Liver (tissue), 9 donors: ENCODE results near the gene CLCF1. TPM values are rescaled to one million over a fixed set of nuclear protein-coding genes. Genes with fewer than 3 reads are reported as not detected.
"Not testable (repeated sequence)": the region's sequence is repeated elsewhere in the genome, so short reads cannot be mapped to it uniquely, and the experiment has no call there.

Source experiments
- DNase-seq: peaks from one replicate; pipeline ENCODE4 v3.0.0-alpha.2; 2017; ENCODE audit warnings: low spot score
- H3K27ac ChIP-seq, 2 donors: one replicate each; pipeline ENCODE4 v1.7.0; 2013; ENCODE audit warnings: inconsistent platforms in 2 of 2, low read length in 2 of 2, control low read depth in 1 of 2, low read depth in 1 of 2, mild to moderate bottlenecking in 1 of 2
- H3K27me3 ChIP-seq, 4 donors: one replicate each; pipeline versions ENCODE4 v1.6.1 to v1.7.0; 2013; ENCODE audit warnings: low read length in 3 of 4, inconsistent platforms in 1 of 4, mild to moderate bottlenecking in 1 of 4, moderate library complexity in 1 of 4; ENCODE audit not compliant: control insufficient read depth in 4 of 4, insufficient read depth in 4 of 4
- H3K36me3 ChIP-seq, 4 donors: one replicate each; pipeline versions ENCODE4 v1.6.1 to v1.7.0; 2013; ENCODE audit warnings: low read length in 3 of 4, mild to moderate bottlenecking in 3 of 4, low read depth in 1 of 4, moderate library complexity in 1 of 4; ENCODE audit not compliant: control insufficient read depth in 4 of 4, insufficient read depth in 3 of 4
- H3K4me1 ChIP-seq, 4 donors: one replicate each; pipeline versions ENCODE4 v1.6.1 to v1.7.0; 2013; ENCODE audit warnings: low read length in 3 of 4, mild to moderate bottlenecking in 3 of 4, moderate library complexity in 1 of 4; ENCODE audit not compliant: control insufficient read depth in 4 of 4, insufficient read depth in 4 of 4
- H3K4me3 ChIP-seq, 3 donors: one replicate each; pipeline versions ENCODE4 v1.6.1 to v1.7.0; 2013; ENCODE audit warnings: low read length in 3 of 3, control low read depth in 1 of 3, low read depth in 1 of 3, mild to moderate bottlenecking in 1 of 3
- H3K9ac ChIP-seq, 2 donors: one replicate each; pipeline ENCODE4 v1.7.0; 2013; ENCODE audit warnings: low read length in 2 of 2, mild to moderate bottlenecking in 2 of 2, moderate library complexity in 2 of 2, control low read depth in 1 of 2, low read depth in 1 of 2
- H3K9me3 ChIP-seq, 4 donors: one replicate each; pipeline versions ENCODE4 v1.6.1 to v1.7.0; 2013; ENCODE audit warnings: low read length in 3 of 4; ENCODE audit not compliant: control insufficient read depth in 4 of 4
- ATF3 ChIP-seq: IDR thresholded peaks from 2 replicates; pipeline ENCODE4 v1.6.1; 2016; ENCODE audit warnings: antibody characterized with exemption
- EGR1 ChIP-seq, 2 donors: IDR thresholded peaks; 2 replicates each; pipeline ENCODE4 v1.6.1; 2016 to 2018; ENCODE audit warnings: antibody characterized with exemption in 2 of 2, low read depth in 2 of 2
- FOXA1 ChIP-seq: IDR thresholded peaks from 2 replicates; pipeline ENCODE4 v1.6.1; 2016; ENCODE audit warnings: antibody characterized with exemption
- FOXA2 ChIP-seq: IDR thresholded peaks from 2 replicates; pipeline ENCODE4 v1.6.1; 2016; ENCODE audit warnings: antibody characterized with exemption
- HNF4A ChIP-seq, 2 donors: conservative IDR thresholded peaks; 2 replicates each; pipeline ENCODE4 v1.6.1; 2016; ENCODE audit warnings: antibody characterized with exemption in 2 of 2, mild to moderate bottlenecking in 2 of 2
- JUND ChIP-seq, 2 donors: IDR thresholded peaks; 2 replicates each; pipeline ENCODE4 v1.6.1; 2016; ENCODE audit warnings: antibody characterized with exemption in 2 of 2
- MAX ChIP-seq: IDR thresholded peaks from 2 replicates; pipeline ENCODE4 v1.6.1; 2016; ENCODE audit warnings: antibody characterized with exemption
- RAD21 ChIP-seq, 2 donors: IDR thresholded peaks; 2 replicates each; pipeline ENCODE4 v1.6.1; 2016; ENCODE audit warnings: antibody characterized with exemption in 2 of 2, mild to moderate bottlenecking in 2 of 2
- REST ChIP-seq: IDR thresholded peaks from 2 replicates; pipeline ENCODE4 v1.6.1; 2016; ENCODE audit warnings: antibody characterized with exemption, mild to moderate bottlenecking
- RXRA ChIP-seq, 2 donors: IDR thresholded peaks; 2 replicates each; pipeline ENCODE4 v1.6.1; 2017 to 2018; ENCODE audit warnings: antibody characterized with exemption in 2 of 2, mild to moderate bottlenecking in 1 of 2
- SP1 ChIP-seq: IDR thresholded peaks from 2 replicates; pipeline ENCODE4 v1.6.1; 2018; ENCODE audit warnings: antibody characterized with exemption, mild to moderate bottlenecking
- YY1 ChIP-seq: IDR thresholded peaks from 2 replicates; pipeline ENCODE4 v1.6.1; 2016; ENCODE audit warnings: antibody characterized with exemption, mild to moderate bottlenecking
- WGBS: extraction: QIAGEN DNeasy Blood & Tissue Kit; methylation state at CpG from one replicate; pipeline ENCODE4 v1.1.7; 2013; 5-methylcytosine and 5-hydroxymethylcytosine counted together
- polyA plus RNA-seq, 2 donors: library from polyadenylated mRNA; stranded (reverse) in 1 of 2; unstranded in 1 of 2; fragments of 200-250 nt in 1 of 2; fragments of >200 nt in 1 of 2; fragmentation: Nextera tagmentation in 1 of 2; extraction: Ambion mirVana in 1 of 2; gene quantifications; one replicate each; pipeline versions ENCODE4 v1.2.1 to v1.2.3, GENCODE V29; 2013 to 2015
- total RNA-seq, 2 donors: library from RNA; depleted of rRNA; stranded (reverse); fragments of >200 nt; gene quantifications; one replicate each; pipeline ENCODE4 v1.2.3, GENCODE V29; 2014
- donor health status: healthy.
- donor health status: healthy.
- donor health status: healthy.
- donor health status: healthy.
- donor health status: healthy.

The CLCF1 gene
- total and polyA plus RNA-seq, 4 donors: 0.14 to 1.8 (median 0.20) TPM

- Histone ChIP-seq H3K9me3 (no peaks in the 10 kb centered on the region), H3K4me3 (peak overlapping the region in 1 of 3 donors; percentile 22), H3K27ac (peak overlapping the region; percentile 20 to 59), H3K9ac (no peak overlapping the region), H3K27me3 (no peaks in the 10 kb centered on the region), H3K36me3 (no peaks in the 10 kb centered on the region), H3K4me1 (peaks cover 11 to 23% (median 17%) of the 10 kb centered on the region in 4 donors)
- no peak for DNase-seq
- TF ChIP-seq EGR1 (IDR thresholded peaks at IDR 0.05; ENCODE audit: low read depth in 2 of 2) (peak in 1 of 2 donors; percentile 22), RXRA (IDR thresholded peaks at IDR 0.05) (no peak)
- 74% methylated on average over 13 of the region's 13 CpGs for WGBS
Observed at GRCh38 chr11:67404515-67405195, 31.3 kb upstream of the CLCF1 start.

- H3K4me1 ChIP-seq: peaks cover 11 to 29% (median 19%) of the 10 kb centered on the region in 4 donors
- H3K36me3 ChIP-seq: peaks cover 5 to 15% (median 11%) of the 10 kb centered on the region in 4 donors
- not testable (repeated sequence) for H3K9me3 ChIP-seq, DNase-seq, H3K4me3 ChIP-seq, H3K27me3 ChIP-seq, H3K9ac ChIP-seq
- 96% methylated on average over 9 of the region's 9 CpGs for WGBS
- H3K27ac ChIP-seq: peak overlapping the region in 1 of 2 donors; percentile 5
Observed at GRCh38 chr11:67403085-67403484, 29.7 kb upstream of the CLCF1 start.

GRCh38 chr11:67402192-67402839 lies 28.9 kb upstream of the CLCF1 start:
- peak overlapping the region; percentile 82 to 84 for H3K27ac ChIP-seq
- WGBS: 57% methylated on average over 19 of the region's 19 CpGs
- H3K9me3 ChIP-seq, DNase-seq, H3K27me3 ChIP-seq: not testable (repeated sequence)
- TF ChIP-seq RXRA (IDR thresholded peaks at IDR 0.05) (peak in 1 of 2 donors; percentile 18), REST (peak; percentile 16)
- H3K9ac ChIP-seq: peak overlapping the region in 1 of 2 donors; percentile 74
- H3K4me3 ChIP-seq: peak overlapping the region; percentile 16 to 54 (median 23)
- H3K4me1 ChIP-seq: peaks cover 11 to 32% (median 19%) of the 10 kb centered on the region in 4 donors
- H3K36me3 ChIP-seq: peaks cover 9 to 22% (median 18%) of the 10 kb centered on the region in 4 donors

GRCh38 chr11:67401495-67402191 lies 28.2 kb upstream of the CLCF1 start, which contains the start of gene PPP1CA:
PPP1CA (minus strand) TSS chr11:67401858; CDS start chr11:67401782, 76 bp downstream.
- H3K27ac ChIP-seq: peak within 1 kb of the TSS; percentile 89 to 90
- peak within 1 kb of the TSS; percentile 75 to 95 (median 89) for H3K4me3 ChIP-seq
- H3K27me3 ChIP-seq: no peaks in the 10 kb centered on the region
- H3K36me3 ChIP-seq: peaks cover 11 to 24% (median 19%) of the 10 kb centered on the region in 4 donors
- H3K4me1 ChIP-seq: peaks cover 11 to 33% (median 19%) of the 10 kb centered on the region in 4 donors
- H3K9me3 ChIP-seq: no peaks in the 10 kb centered on the region
- H3K9ac ChIP-seq: peak within 1 kb of the TSS; percentile 86 to 87
- WGBS: under 1% methylated on average over 73 of the region's 73 CpGs
- DNase-seq: peak; percentile 97
- TF ChIP-seq EGR1 (IDR thresholded peaks at IDR 0.05; ENCODE audit: low read depth in 2 of 2): no peak
- TF ChIP-seq MAX: no peak
- no peak for TF ChIP-seq ATF3
- peak; percentile 28 for TF ChIP-seq YY1
- no peak for TF ChIP-seq FOXA1
- no peak for TF ChIP-seq JUND (IDR thresholded peaks at IDR 0.05)
- no peak for TF ChIP-seq FOXA2
- TF ChIP-seq HNF4A (conservative IDR thresholded peaks at IDR 0.05): no peak
- peak; percentile 54 for TF ChIP-seq SP1
- peak; percentile 36 for TF ChIP-seq REST
- peak; percentile 31 to 46 for TF ChIP-seq RAD21 (IDR thresholded peaks at IDR 0.05)
